ENCODE results near the gene ZNF182.
A peak's percentile ranks its signal among the peaks of the same experiment; 100 is the strongest.

The ZNF182 gene

DNA sequence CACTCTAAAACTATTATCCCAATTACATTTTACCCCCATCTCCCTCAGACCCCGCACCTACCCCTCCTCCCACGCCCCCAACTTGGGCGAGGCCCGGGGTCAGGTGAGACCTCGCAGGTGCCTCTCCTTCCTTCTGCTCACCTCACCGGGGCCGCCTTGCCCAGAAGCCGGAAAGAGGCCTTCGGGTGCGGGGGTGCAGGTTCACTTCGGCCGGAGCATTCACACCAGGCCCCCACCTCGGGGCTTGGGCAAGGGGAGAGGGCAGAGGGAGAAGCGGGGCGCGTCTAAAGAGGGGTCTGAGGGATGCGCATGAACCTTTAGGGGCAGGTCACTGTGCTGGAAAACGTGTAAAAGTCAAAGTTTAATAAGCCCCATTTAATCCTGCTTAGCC, 427 bp downstream of the ZNF182 start:
- TF ChIP-seq ZFP37 (tag by site-specific recombination; IDR thresholded peaks at IDR 0.05) (no peak), ZNF18 (tag by site-specific recombination; IDR thresholded peaks at IDR 0.05) (peak; percentile 80)
- CTCF ChIA-PET, result no interaction called here
- Histone ChIP-seq H3K4me1 (ENCODE audit: control insufficient read depth, insufficient read depth, low read length) (no peaks in the 10 kb centered on the region), H3K9me3 (ENCODE audit: control insufficient read depth, insufficient read depth, low read depth, low read length) (no peaks in the 10 kb centered on the region), H3K36me3 (ENCODE audit: control insufficient read depth in 2 of 2, insufficient read depth in 1 of 2, low read length in 2 of 2) (peaks cover 0 to 17% of the 10 kb centered on the region in 2 experiments; a peak in 2 of 3 replicates), H3K27ac (ENCODE audit: extremely low read depth, low read depth, low read length) (peak overlapping the region; percentile 29; the same call in 1 of the 2 replicates), H3K4me3 (ENCODE audit: low read depth, low read length) (peak overlapping the region; percentile 82)
- POLR2A ChIA-PET, result no interaction called here

DNA sequence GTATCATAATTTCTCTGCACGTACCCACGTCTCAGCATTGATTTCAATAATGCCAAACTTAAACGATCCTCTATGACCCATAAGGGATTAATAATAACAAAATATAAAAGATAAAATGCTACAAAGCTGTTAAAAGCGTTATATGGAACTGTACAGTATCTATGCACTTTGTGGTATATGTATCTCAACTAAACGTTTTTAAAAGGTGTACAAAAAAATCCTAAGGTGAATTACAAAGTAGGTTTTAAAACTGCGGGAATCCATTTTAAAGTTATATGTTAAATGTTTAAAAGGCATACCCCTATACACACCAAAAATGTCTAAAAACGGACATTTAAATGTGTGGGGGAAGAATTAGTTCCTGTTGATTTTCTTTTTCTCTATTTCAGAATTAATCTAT, 860 bp downstream of the ZNF182 start:
- Histone ChIP-seq H3K36me3 (ENCODE audit: control insufficient read depth in 2 of 2, insufficient read depth in 1 of 2, low read length in 2 of 2) (peaks cover 0 to 17% of the 10 kb centered on the region in 2 experiments; a peak in 2 of 3 replicates), H3K4me1 (ENCODE audit: control insufficient read depth, insufficient read depth, low read length) (no peaks in the 10 kb centered on the region), H3K4me3 (ENCODE audit: low read depth, low read length) (peak overlapping the region; percentile 82), H3K27ac (ENCODE audit: extremely low read depth, low read depth, low read length) (no peak overlapping the region), H3K9me3 (ENCODE audit: control insufficient read depth, insufficient read depth, low read depth, low read length) (no peaks in the 10 kb centered on the region)
- ChIA-PET POLR2A (no interaction called here), CTCF (no interaction called here)
- TF ChIP-seq ZNF664 (tag by site-specific recombination; IDR thresholded peaks at IDR 0.05) (peak; percentile 92), ZNF48 (tag by site-specific recombination; IDR thresholded peaks at IDR 0.05) (no peak)

DNA sequence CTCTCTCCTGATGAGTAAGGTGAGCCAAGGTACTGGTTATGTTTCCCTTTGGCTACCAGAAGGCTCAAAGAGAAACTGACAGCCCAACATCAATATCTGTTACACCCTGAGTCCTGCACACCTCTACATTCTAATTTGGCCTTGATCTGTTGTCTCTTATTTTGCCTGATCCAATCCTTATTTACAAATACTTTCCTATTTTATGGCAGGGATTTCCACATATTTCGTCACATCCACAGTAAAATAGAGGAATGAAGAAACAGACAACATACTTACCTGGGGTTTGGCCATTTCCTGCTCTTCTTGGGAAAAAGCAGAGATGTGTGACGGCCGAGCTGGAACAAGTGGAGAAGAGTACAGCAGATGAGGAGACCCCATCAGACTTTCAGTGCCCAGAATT, 1.5 kb downstream of the ZNF182 start:
- H3K4me1 ChIP-seq (ENCODE audit: control insufficient read depth, insufficient read depth, low read length), result no peaks in the 10 kb centered on the region
- ChIA-PET CTCF (no interaction called here), POLR2A (no interaction called here)
- H3K27ac ChIP-seq (ENCODE audit: extremely low read depth, low read depth, low read length), result no peak overlapping the region
- H3K36me3 ChIP-seq (ENCODE audit: control insufficient read depth in 2 of 2, insufficient read depth in 1 of 2, low read length in 2 of 2), result peaks cover 0 to 17% of the 10 kb centered on the region in 2 experiments; a peak in 2 of 3 replicates
- TF ChIP-seq ZIC2 (tag by site-specific recombination; IDR thresholded peaks at IDR 0.05), result no peak
- no peak for TF ChIP-seq KLF16 (tag by site-specific recombination; IDR thresholded peaks at IDR 0.05)
- TF ChIP-seq IKZF3 (tag by site-specific recombination; IDR thresholded peaks at IDR 0.05), result no peak
- TF ChIP-seq ZNF76 (tag by site-specific recombination; IDR thresholded peaks at IDR 0.05; ENCODE audit: borderline replicate concordance, low read depth), result no peak
- no peak for TF ChIP-seq ZNF558 (tag by site-specific recombination; IDR thresholded peaks at IDR 0.05)
- no peak for TF ChIP-seq ZBTB17 (tag by site-specific recombination; IDR thresholded peaks at IDR 0.05)
- TF ChIP-seq KLF10 (tag by site-specific recombination; IDR thresholded peaks at IDR 0.05), result no peak
- no peak for TF ChIP-seq TRIM28 (IDR thresholded peaks at IDR 0.05; ENCODE audit: borderline replicate concordance, low read length)
- TF ChIP-seq AEBP2 (tag by site-specific recombination; IDR thresholded peaks at IDR 0.05; ENCODE audit: borderline replicate concordance), result no peak
- TF ChIP-seq ZSCAN16 (tag by site-specific recombination; IDR thresholded peaks at IDR 0.05), result no peak
- TF ChIP-seq, protein P1, sequence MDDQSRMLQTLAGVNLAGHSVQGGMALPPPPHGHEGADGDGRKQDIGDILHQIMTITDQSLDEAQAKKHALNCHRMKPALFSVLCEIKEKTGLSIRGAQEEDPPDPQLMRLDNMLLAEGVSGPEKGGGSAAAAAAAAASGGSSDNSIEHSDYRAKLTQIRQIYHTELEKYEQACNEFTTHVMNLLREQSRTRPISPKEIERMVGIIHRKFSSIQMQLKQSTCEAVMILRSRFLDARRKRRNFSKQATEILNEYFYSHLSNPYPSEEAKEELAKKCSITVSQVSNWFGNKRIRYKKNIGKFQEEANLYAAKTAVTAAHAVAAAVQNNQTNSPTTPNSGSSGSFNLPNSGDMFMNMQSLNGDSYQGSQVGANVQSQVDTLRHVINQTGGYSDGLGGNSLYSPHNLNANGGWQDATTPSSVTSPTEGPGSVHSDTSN (CRISPR knock-in tag; IDR thresholded peaks at IDR 0.05), result no peak
- TF ChIP-seq ZNF654 (tag by site-specific recombination; IDR thresholded peaks at IDR 0.05; ENCODE audit: low read depth), result no peak
- no peak for TF ChIP-seq SP3 (tag by site-specific recombination; IDR thresholded peaks at IDR 0.05)
- TF ChIP-seq ZNF510 (tag by site-specific recombination; IDR thresholded peaks at IDR 0.05; ENCODE audit: insufficient replicate concordance), result no peak
- H3K4me3 ChIP-seq (ENCODE audit: low read depth, low read length), result no peak overlapping the region
- no peaks in the 10 kb centered on the region for H3K9me3 ChIP-seq (ENCODE audit: control insufficient read depth, insufficient read depth, low read depth, low read length)
